ENCODE measurements around the gene ZFP90. TPM values are rescaled to one million over a fixed set of nuclear protein-coding genes. Genes with fewer than 3 reads are reported as not detected.

Gene ZFP90
- total RNA-seq, 2 donors from 2014 or later: 13.7 to 34.9 TPM

GRCh38 chr16:68577352-68577853 is 38.3 kb downstream of the ZFP90 start:
- no peaks in the 10 kb centered on the region for H3K36me3 ChIP-seq (replicated peaks in 1 of 2; ENCODE audit: insufficient read depth in 1 of 2, low read depth in 2 of 2)
- no peak overlapping the region for H3K27ac ChIP-seq
- no peak overlapping the region for H3K4me3 ChIP-seq
- ATAC-seq (no peak), DNase-seq (no peak)
- no peak for TF ChIP-seq POLR2A (IDR thresholded peaks at IDR 0.05)
- TF ChIP-seq, protein P1, sequence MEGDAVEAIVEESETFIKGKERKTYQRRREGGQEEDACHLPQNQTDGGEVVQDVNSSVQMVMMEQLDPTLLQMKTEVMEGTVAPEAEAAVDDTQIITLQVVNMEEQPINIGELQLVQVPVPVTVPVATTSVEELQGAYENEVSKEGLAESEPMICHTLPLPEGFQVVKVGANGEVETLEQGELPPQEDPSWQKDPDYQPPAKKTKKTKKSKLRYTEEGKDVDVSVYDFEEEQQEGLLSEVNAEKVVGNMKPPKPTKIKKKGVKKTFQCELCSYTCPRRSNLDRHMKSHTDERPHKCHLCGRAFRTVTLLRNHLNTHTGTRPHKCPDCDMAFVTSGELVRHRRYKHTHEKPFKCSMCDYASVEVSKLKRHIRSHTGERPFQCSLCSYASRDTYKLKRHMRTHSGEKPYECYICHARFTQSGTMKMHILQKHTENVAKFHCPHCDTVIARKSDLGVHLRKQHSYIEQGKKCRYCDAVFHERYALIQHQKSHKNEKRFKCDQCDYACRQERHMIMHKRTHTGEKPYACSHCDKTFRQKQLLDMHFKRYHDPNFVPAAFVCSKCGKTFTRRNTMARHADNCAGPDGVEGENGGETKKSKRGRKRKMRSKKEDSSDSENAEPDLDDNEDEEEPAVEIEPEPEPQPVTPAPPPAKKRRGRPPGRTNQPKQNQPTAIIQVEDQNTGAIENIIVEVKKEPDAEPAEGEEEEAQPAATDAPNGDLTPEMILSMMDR (IDR thresholded peaks at IDR 0.05): no peak
- intact Hi-C loops (cut with DNase I): no loop called here
- H3K9me3 ChIP-seq: peaks cover 0 to 29% (median 0%) of the 10 kb centered on the region in 3 donors
- 78 to 86% methylated on average over 2 of the region's 2 CpGs for WGBS, 2 donors
- H3K27me3 ChIP-seq: no peaks in the 10 kb centered on the region
- no peaks in the 10 kb centered on the region for H3K4me1 ChIP-seq

GRCh38 chr16:68590201-68590994 is 51.3 kb downstream of the ZFP90 start:
- ATAC-seq: peak; percentile 89

DNA sequence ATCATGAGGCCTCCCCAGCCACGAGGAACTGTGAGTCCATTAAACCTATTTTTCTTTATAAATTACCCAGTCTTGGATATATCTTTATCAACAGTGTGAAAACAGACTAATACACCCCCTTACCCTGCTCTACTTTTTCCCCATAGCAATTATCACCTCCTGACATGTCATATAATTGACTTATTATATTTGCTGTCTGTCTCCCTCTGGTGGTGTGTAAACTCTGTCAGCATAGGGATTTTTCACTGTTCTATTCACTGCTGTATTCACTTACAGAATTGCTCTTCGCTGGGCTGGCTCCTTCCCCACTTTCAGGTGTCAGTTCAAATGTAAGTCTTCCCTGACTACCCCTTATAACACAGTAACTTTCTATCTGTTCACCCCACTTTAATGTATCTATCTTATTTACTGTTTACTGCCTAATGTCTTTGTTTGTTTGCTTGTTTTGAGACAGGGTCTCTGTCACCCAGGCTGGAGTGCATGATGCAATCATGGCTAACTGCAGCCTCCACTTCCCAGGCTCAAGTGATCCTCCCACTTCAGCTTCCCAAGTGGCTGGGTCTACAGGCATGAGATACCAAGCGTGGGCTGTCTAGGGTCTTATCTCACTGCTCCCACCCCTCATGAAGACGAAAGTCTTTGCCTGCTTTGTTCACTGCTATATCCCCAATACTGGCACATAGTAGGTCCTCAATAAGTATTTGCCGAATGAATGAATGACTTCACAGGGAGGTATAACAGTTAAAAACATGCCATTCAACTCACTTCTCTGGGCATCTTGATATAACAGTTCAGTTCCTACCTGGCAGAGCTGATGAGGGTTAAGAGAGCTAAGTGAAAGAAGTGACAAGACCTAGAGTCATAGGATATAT is 53.6 kb downstream of the ZFP90 start:
- Histone ChIP-seq H3K9me3 (no peaks in the 10 kb centered on the region), H3K27me3 (no peaks in the 10 kb centered on the region), H3K36me3 (replicated peaks in 1 of 2; ENCODE audit: insufficient read depth in 1 of 2, low read depth in 2 of 2) (no peaks in the 10 kb centered on the region), H3K27ac (no peak overlapping the region), H3K4me1 (peaks cover 6% of the 10 kb centered on the region), H3K4me3 (no peak overlapping the region)
- DNase-seq (no peak), ATAC-seq (no peak)
- WGBS, 2 donors: 85 to 90% methylated on average over 5 of the region's 5 CpGs
- TF ChIP-seq, protein P1 (IDR thresholded peaks at IDR 0.05): peak in 2 of 7 experiments; percentile 20 to 27
- TF ChIP-seq POLR2A (IDR thresholded peaks at IDR 0.05): no peak
- intact Hi-C loops (cut with DNase I): loop anchor here (10.0 kb wide), 1 partner anchor 212 kb away; no protein-coding TSS in a partner anchor

More at GRCh38 chr16:68590201-68590994, 51.3 kb downstream of the ZFP90 start:
- peak; percentile 68 to 80 (median 74) for DNase-seq
- Histone ChIP-seq H3K27me3 (no peaks in the 10 kb centered on the region), H3K9me3 (no peaks in the 10 kb centered on the region), H3K27ac (no peak overlapping the region), H3K4me1 (peaks cover 6% of the 10 kb centered on the region), H3K4me3 (no peak overlapping the region), H3K36me3 (replicated peaks in 1 of 2; ENCODE audit: insufficient read depth in 1 of 2, low read depth in 2 of 2) (no peaks in the 10 kb centered on the region)
- intact Hi-C loops (cut with DNase I): loop anchor here (10.0 kb wide), 1 partner anchor 214 kb away; no protein-coding TSS in a partner anchor
- WGBS, 2 donors: 6 to 7% methylated on average over 14 to 26 of the region's 26 CpGs
- TF ChIP-seq POLR2A (IDR thresholded peaks at IDR 0.05): no peak
- TF ChIP-seq, protein P1 (IDR thresholded peaks at IDR 0.05): peak; percentile 57 to 78 (median 72)

DNA sequence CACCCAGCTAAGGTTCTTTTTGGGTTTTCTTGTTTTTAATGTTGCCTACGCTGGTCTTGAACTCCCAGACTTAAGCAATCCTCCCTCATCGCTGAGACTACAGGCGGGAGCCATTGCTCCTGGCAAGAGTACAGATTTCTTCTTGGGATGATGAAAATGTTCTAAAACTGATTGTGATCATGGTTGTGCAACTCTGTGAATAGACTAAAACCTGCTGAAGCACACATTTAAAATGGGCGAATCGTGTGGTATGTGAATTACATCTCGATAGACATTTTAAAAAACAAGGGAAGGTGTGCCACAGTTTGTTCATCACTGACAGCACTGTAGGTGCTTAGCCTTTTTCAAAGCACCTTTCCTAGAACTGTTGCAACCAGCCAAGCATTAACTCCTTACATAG is 57.2 kb downstream of the ZFP90 start:
- H3K27me3 ChIP-seq: no peaks in the 10 kb centered on the region
- H3K9me3 ChIP-seq: no peaks in the 10 kb centered on the region
- no peak for ATAC-seq
- no peak overlapping the region for H3K27ac ChIP-seq
- no peak overlapping the region for H3K4me3 ChIP-seq
- no peak for DNase-seq
- no peaks in the 10 kb centered on the region for H3K36me3 ChIP-seq (replicated peaks in 1 of 2; ENCODE audit: insufficient read depth in 1 of 2, low read depth in 2 of 2)
- 92 to 95% methylated on average over 6 of the region's 6 CpGs for WGBS, 2 donors
- intact Hi-C loops (cut with DNase I): loop anchor here (10.0 kb wide), 1 partner anchor 209 kb away; no protein-coding TSS in a partner anchor
- no peaks in the 10 kb centered on the region for H3K4me1 ChIP-seq
- TF ChIP-seq, protein P1 (IDR thresholded peaks at IDR 0.05): no peak
- TF ChIP-seq POLR2A (IDR thresholded peaks at IDR 0.05): no peak
